ENCODE results near the gene SWT1. TPM values are rescaled to one million over a fixed set of nuclear protein-coding genes. Genes with fewer than 3 reads are reported as not detected.

Gene SWT1, protein sequence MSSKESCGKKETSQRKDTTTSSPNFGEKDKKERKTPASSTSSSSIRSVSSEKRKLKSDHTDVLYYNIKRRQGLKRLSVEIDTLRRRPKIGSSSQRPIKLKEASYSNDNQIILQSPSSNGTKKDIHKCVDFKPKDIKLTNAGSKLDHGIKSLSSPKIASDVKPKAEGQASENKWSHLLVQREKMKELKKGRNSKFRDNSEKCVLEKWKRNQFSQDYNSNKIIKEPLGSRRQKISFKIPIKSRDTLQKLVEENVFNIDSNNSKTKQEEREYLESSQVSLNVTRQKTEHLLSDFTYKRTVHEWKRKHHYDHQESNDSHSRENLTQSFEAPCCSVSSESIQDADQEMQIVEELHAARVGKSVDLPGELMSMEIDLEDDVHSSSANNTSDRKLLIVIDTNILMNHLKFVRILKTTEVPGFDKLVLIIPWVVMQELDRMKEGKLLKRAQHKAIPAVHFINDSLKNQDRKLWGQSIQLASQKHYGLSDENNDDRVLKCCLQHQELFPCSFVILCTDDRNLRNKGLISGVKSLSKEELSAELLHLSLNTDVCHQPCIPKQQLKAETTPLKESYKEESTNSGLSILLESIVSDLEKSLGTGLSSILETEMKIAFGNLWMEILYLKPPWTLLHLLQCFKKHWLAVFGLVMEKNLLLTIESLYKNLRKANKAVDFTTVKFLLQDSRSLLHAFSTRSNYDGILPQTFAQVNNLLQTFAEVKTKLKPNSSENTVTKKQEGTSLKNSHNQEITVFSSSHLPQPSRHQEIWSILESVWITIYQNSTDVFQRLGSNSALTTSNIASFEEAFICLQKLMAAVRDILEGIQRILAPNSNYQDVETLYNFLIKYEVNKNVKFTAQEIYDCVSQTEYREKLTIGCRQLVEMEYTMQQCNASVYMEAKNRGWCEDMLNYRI
- total RNA-seq, result 1 to 10 TPM; 5.4 to 7.7 (median 5.7) TPM
- long read RNA-seq, donor 1, partial matches to known transcripts, result 0 of 8 reads
- long read RNA-seq, donor 1, other reads (novel, unspliced or antisense), result 4 of 8 reads
- long read RNA-seq, donor 2, partial matches to known transcripts, result 0 of 2 reads
- long read RNA-seq, donor 2, other reads (novel, unspliced or antisense), result 2 of 2 reads

DNA sequence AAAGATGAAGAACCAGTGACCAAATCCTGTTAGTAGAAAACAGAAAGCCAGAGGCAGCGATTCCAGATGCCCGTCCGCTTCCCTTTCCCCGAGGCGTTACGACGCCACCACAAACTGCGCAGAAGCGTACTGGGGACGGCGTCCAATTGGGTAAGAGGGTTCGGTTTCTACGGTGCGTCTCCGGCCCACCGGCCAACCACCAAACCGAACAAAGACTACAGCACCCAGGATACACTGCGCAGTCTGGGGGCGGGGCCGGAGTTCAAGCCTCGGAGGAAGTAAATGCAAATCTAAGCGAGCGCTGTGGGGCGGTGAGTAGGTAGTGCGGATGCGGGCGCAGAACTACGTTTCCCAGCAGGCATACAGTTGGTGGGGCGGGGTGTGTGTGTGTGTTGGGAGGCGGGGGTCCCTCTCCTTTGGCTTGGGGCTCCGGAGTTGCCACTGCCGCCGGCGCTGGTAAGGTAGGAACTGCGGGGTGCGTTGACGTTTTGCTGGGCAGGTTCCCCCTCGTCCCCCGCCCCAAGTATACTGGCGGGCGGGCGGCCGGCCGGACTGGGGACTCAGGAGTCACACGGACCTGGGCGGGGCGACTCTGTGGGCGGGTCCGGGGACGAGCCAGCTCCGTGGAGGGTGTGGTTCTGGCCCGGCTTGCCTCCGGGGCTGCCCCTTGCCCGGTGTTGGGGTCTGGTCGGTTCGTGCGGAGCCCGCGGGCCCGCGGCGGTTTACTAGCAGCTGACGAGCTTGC lies at the start of gene SWT1, which contains the start of gene TRMT1L:
TSS of gene SWT1 (plus strand) at position 314 of the 745 bp plus-strand sequence. CDS start 3,675 bp downstream, outside the sequence.
TSS of gene TRMT1L (minus strand) at position 100 of the 745 bp plus-strand sequence. CDS start 241 bp downstream, outside the sequence.
- H3K4me1 ChIP-seq (ENCODE audit: low read depth), result peaks cover 14% of the 10 kb centered on the region
- DNase-seq (peak; percentile 99 to 100 (median 100)), ATAC-seq (peak; percentile 93)
- no peaks in the 10 kb centered on the region for H3K9me3 ChIP-seq
- intact Hi-C loops (cut with DNase I, micrococcal nuclease), result loop anchor here in 1 of 2 donors (10.0 kb wide), 1 partner anchor 112 kb away; the partner anchor contains the start of gene RNF2
- H3K4me3 ChIP-seq, result peak within 1 kb of the TSS; percentile 46
- H3K36me3 ChIP-seq (ENCODE audit: low read depth), result no peaks in the 10 kb centered on the region
- TF ChIP-seq, protein P1, sequence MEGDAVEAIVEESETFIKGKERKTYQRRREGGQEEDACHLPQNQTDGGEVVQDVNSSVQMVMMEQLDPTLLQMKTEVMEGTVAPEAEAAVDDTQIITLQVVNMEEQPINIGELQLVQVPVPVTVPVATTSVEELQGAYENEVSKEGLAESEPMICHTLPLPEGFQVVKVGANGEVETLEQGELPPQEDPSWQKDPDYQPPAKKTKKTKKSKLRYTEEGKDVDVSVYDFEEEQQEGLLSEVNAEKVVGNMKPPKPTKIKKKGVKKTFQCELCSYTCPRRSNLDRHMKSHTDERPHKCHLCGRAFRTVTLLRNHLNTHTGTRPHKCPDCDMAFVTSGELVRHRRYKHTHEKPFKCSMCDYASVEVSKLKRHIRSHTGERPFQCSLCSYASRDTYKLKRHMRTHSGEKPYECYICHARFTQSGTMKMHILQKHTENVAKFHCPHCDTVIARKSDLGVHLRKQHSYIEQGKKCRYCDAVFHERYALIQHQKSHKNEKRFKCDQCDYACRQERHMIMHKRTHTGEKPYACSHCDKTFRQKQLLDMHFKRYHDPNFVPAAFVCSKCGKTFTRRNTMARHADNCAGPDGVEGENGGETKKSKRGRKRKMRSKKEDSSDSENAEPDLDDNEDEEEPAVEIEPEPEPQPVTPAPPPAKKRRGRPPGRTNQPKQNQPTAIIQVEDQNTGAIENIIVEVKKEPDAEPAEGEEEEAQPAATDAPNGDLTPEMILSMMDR (IDR thresholded peaks at IDR 0.05), result no peak

DNA sequence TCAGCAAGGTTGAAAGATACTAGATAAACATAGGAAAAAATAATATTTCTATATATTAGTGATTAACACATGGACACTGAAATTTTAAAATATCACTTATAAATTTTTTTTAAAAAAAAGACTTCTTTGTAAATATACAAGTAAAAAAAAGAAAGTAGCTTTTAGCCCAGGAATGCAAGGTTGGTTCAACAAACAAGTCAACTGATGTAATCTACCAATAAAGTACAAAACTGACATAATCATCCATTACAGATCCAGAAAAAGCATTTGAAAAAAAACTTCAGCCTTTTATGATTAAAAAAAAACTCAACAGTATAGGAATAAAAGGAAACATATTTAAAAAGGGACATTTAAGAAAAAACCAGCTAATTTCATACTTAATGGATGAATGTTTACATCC lies 48.6 kb upstream of the SWT1 start:
- DNase-seq, result no peak
- ATAC-seq, result no peak
- intact Hi-C loops (cut with DNase I, micrococcal nuclease), result no loop called here

DNA sequence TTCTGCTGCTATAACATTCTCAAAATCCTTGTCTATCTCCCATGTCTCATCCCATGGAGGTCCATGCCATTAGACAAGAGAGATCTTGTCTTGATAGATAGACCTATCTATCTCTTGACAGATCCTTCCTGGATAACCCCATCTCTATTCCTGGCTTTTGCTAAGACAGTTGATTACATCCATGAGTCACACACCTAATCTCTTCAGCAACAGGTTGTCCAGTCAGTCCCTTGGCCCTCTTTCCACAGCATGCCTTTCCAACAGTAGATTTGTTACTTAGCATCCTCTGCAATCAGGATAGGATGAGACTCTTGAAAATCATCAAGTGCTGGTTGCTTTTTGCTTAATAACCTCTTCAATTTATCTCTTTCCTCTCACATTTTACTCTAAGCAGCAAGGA lies 46.8 kb upstream of the SWT1 start:
- no peaks in the 10 kb centered on the region for H3K4me1 ChIP-seq (ENCODE audit: low read depth)
- H3K9me3 ChIP-seq, result peaks cover 31% of the 10 kb centered on the region
- intact Hi-C loops (cut with DNase I, micrococcal nuclease), result no loop called here
- TF ChIP-seq, protein P1 (IDR thresholded peaks at IDR 0.05), result no peak
- no peak overlapping the region for H3K4me3 ChIP-seq
- DNase-seq (no peak), ATAC-seq (no peak)
- no peaks in the 10 kb centered on the region for H3K36me3 ChIP-seq (ENCODE audit: low read depth)

More for the DNA sequence above, 48.6 kb upstream of the SWT1 start:
- H3K36me3 ChIP-seq (ENCODE audit: low read depth), result no peaks in the 10 kb centered on the region
- H3K4me1 ChIP-seq (ENCODE audit: low read depth), result no peaks in the 10 kb centered on the region
- TF ChIP-seq, protein P1 (IDR thresholded peaks at IDR 0.05), result no peak
- H3K9me3 ChIP-seq, result peaks cover 31% of the 10 kb centered on the region
- H3K4me3 ChIP-seq, result no peak overlapping the region

DNA sequence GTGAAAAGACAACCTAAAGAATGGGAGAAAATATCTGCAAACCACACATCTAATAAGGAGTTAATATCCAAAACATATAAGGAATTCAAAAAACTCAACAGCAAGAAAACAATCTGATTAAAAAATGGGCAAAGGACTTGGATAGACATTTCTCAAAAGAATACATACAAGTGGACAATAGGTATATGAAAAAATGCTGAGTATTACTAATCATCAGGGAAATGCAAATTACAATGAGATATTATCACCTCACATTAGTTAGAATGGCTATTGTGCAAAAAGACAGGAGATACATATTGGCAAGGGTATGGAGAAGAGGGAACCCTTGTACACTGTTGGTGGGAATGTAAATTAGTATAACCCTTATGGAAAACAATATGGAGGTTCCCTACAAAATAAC lies 45.1 kb upstream of the SWT1 start:
- no peaks in the 10 kb centered on the region for H3K4me1 ChIP-seq (ENCODE audit: low read depth)
- ATAC-seq (no peak), DNase-seq (no peak)
- intact Hi-C loops (cut with DNase I, micrococcal nuclease), result no loop called here
- no peaks in the 10 kb centered on the region for H3K36me3 ChIP-seq (ENCODE audit: low read depth)
- no peak overlapping the region for H3K4me3 ChIP-seq
- peaks cover 29% of the 10 kb centered on the region for H3K9me3 ChIP-seq
- TF ChIP-seq, protein P1 (IDR thresholded peaks at IDR 0.05), result no peak

DNA sequence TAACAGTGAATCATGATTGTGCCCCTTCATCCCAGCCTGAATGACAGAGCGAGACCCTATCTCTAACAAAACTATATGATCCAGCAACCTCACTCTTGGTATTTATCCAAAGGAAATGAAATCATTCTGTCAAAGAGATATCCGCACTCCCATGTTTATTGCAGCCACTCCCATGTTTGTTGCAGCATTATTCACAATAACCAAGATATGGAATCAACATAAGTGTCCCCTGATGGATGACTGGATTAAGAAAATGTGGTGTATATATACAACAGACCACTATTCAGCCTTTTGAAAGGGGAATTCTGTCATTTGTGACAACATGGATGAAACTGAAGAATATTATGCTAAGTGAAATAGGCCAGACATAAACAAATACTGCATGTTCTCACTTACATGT lies 44.6 kb upstream of the SWT1 start:
- Histone ChIP-seq H3K36me3 (ENCODE audit: low read depth) (no peaks in the 10 kb centered on the region), H3K4me3 (no peak overlapping the region), H3K4me1 (ENCODE audit: low read depth) (no peaks in the 10 kb centered on the region), H3K9me3 (peaks cover 24% of the 10 kb centered on the region)
- DNase-seq, result peak in 1 of 3 donors; percentile 5
- no peak for ATAC-seq
- TF ChIP-seq, protein P1 (IDR thresholded peaks at IDR 0.05), result no peak
- intact Hi-C loops (cut with DNase I, micrococcal nuclease), result no loop called here
